Astrocyte of the cerebellum (primary cell): ENCODE data around the gene DDOST.
"Not testable (repeated sequence)": the region's sequence is repeated elsewhere in the genome, so short reads cannot be mapped to it uniquely, and the experiment has no call there.

Source experiments
- DNase-seq: peaks from one replicate; pipeline ENCODE4 v3.0.0-alpha.2; 2011; ENCODE audit warnings: low read depth
- H3K4me3 ChIP-seq: 2 replicates; pipeline ENCODE4 v1.5.1; 2011; ENCODE audit warnings: mild to moderate bottlenecking, low read depth, low read length, moderate library complexity
- in situ Hi-C: cut with HindIII; loops from 2 replicates; pipeline ENCODE4 v1.10.0; 2017; ENCODE audit warnings: low sequenced_read_pairs
- TF ChIP-seq, protein P1 (sequence below): IDR thresholded peaks from 2 replicates; pipeline ENCODE4 v1.5.1; 2012; ENCODE audit warnings: low read length, low read depth, moderate library complexity, mild to moderate bottlenecking; ENCODE audit errors: missing control alignments

The DDOST gene

DNA sequence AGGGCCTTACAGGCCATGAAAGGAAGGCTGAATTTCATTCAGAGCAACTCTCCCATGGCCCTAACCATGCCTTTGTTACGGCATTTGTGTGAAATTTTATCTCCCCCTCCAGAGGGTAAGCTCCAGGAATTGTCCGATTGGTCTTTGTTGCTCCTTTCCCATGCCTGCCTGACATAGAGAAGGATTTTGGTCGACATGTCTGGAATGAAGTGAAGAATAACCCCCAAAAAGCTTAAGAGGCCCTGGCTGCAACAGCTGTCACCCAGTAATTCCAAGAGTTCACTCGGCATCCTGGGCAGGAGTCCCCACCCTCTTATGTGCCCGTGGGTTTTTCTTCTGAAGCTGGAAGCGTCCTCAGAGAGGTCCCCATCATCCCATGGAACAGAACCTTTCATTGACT lies 51.6 kb downstream of the DDOST start:
- in situ Hi-C loops, result no loop called here
- TF ChIP-seq, protein P1, sequence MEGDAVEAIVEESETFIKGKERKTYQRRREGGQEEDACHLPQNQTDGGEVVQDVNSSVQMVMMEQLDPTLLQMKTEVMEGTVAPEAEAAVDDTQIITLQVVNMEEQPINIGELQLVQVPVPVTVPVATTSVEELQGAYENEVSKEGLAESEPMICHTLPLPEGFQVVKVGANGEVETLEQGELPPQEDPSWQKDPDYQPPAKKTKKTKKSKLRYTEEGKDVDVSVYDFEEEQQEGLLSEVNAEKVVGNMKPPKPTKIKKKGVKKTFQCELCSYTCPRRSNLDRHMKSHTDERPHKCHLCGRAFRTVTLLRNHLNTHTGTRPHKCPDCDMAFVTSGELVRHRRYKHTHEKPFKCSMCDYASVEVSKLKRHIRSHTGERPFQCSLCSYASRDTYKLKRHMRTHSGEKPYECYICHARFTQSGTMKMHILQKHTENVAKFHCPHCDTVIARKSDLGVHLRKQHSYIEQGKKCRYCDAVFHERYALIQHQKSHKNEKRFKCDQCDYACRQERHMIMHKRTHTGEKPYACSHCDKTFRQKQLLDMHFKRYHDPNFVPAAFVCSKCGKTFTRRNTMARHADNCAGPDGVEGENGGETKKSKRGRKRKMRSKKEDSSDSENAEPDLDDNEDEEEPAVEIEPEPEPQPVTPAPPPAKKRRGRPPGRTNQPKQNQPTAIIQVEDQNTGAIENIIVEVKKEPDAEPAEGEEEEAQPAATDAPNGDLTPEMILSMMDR, result no peak

GRCh38 chr1:20606801-20607570 lies 54.2 kb downstream of the DDOST start:
- H3K4me3 ChIP-seq, DNase-seq, in situ Hi-C loops: not testable (repeated sequence)

More for the DNA sequence above, 51.6 kb downstream of the DDOST start:
- no peak overlapping the region for H3K4me3 ChIP-seq
- DNase-seq, result no peak

DNA sequence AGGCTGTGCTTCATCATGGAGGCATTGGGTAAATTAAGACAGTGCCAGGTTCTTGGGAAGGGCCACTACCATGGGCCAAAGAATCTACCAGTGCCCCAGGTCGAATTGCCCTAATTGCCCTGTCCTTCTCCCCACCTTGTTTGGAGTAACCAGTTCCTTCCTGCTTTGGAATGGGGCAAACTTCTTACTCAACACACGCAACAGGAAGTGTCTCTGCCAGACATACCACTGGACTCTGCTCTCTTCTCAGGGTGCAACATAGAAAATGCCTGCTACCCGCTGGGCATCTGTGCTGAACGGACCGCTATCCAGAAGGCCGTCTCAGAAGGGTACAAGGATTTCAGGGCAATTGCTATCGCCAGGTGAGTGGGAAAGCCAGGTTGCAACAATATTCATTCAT lies 56.5 kb downstream of the DDOST start:
- in situ Hi-C loops, result no loop called here
- H3K4me3 ChIP-seq, result no peak overlapping the region
- TF ChIP-seq, protein P1, result no peak
- no peak for DNase-seq

DNA sequence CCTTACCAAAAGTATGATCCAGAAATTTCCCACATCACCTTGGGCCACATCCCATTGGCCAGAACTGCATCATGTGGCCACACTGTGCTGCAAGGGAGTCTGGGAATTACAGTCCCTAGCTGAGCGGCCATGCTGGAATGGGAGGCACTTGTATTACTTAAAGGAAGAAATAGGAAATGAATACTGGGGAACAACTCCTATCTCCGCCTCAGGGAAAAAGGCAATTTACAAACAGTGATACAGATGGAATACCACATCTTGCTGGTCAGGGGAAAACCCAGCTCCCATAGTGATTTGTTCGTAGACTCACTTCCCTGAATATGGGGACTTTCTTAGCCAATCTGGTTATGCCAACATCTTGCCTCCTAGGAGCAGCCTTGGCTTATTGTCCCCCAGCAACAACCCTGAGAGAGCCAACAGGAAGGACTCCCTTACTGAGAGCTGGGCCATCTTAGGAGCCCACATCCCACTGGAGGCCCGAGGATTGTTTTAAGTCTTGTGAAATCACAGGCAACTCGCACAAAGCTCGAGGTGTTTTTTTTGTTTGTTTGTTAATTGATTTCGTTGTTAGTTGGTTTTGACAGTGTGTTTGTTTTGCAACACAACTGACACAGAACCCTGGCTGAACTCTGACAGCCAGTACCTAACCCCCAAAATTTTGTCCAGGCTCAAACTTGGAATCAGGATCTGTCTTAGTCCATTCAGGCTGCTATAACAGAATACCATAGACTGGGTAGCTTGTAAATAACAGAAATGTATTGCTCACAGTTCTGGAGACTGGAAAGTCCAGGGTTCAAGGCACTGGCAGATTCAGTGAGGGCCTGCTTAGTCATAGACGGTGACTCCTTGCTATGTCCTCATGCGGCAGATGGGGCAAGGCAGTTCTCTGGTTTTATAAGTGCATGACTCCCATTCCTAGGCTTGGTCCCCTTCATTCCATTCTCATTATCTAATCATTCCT lies 57.4 kb downstream of the DDOST start:
- in situ Hi-C loops, result no loop called here
- DNase-seq, result no peak
- TF ChIP-seq, protein P1, result no peak
- H3K4me3 ChIP-seq, result no peak overlapping the region

- TF ChIP-seq, protein P1, result no peak
- no peak overlapping the region for H3K4me3 ChIP-seq
- in situ Hi-C loops, result no loop called here
- DNase-seq, result no peak
These were observed 58.2 kb downstream of the DDOST start for GRCh38 chr1:20602851-20603450.
